Osteocyte (in vitro differentiated cells): ENCODE results near the gene ME3. TPM values are rescaled to one million over a fixed set of nuclear protein-coding genes. Genes with fewer than 3 reads are reported as not detected.
A peak's percentile ranks its signal among the peaks of the same experiment; 100 is the strongest.

ENCODE experiments used
- DNase-seq: peaks from one replicate; pipeline ENCODE4 v3.0.0; 2021; ENCODE audit warnings: mixed read lengths; ENCODE audit not compliant: unreplicated experiment; ENCODE audit errors: extremely low spot score
- H3K27ac Mint-ChIP-seq: one replicate; pipeline ENCODE4 v1.8.0; 2021; ENCODE audit warnings: mild to moderate bottlenecking, mixed read lengths; ENCODE audit not compliant: unreplicated experiment
- H3K27me3 Mint-ChIP-seq: one replicate; pipeline ENCODE4 v1.8.0; 2021; ENCODE audit warnings: mixed read lengths; ENCODE audit not compliant: unreplicated experiment
- H3K36me3 Mint-ChIP-seq: one replicate; pipeline ENCODE4 v1.8.0; 2021; ENCODE audit warnings: mixed read lengths; ENCODE audit not compliant: unreplicated experiment
- H3K4me1 Mint-ChIP-seq: one replicate; pipeline ENCODE4 v1.8.0; 2021; ENCODE audit warnings: mixed read lengths; ENCODE audit not compliant: unreplicated experiment
- H3K4me3 Mint-ChIP-seq: one replicate; pipeline ENCODE4 v1.8.0; 2021; ENCODE audit warnings: mild to moderate bottlenecking, moderate library complexity, mixed read lengths; ENCODE audit not compliant: unreplicated experiment
- H3K9me3 Mint-ChIP-seq: one replicate; pipeline ENCODE4 v1.8.0; 2021; ENCODE audit warnings: mixed read lengths; ENCODE audit not compliant: unreplicated experiment
- CTCF ChIP-seq: fragments of 200-600 bp; sonication (generic); IDR thresholded peaks from 2 replicates; pipeline ENCODE4 v1.5.0; 2021; ENCODE audit warnings: antibody characterized with exemption, mild to moderate bottlenecking, moderate library complexity
- long read RNA-seq: library from polyadenylated mRNA; unstranded; transcript quantifications from one replicate; pipeline ENCODE4 v2.0.0, GENCODE V29; 2021
- total RNA-seq: library from RNA; stranded (reverse); gene quantifications from 2 replicates; pipeline ENCODE4 v1.2.1, GENCODE V29; 2021

Gene ME3
- 17.5 and 19.5 TPM in 2 replicates for total RNA-seq
- long read RNA-seq, transcript ME3-202 (14 exons, 2,240 nt): major isoform, 9 of 19 reads
- long read RNA-seq, partial matches to known transcripts: 2 of 19 reads
- long read RNA-seq, other reads (novel, unspliced or antisense): 6 of 19 reads

GRCh38 chr11:86672007-86672621 lies at the start of gene ME3:
Gene ME3 (minus strand): TSS chr11:86672616.
- peaks cover 56% of the 10 kb centered on the region for H3K4me1 Mint-ChIP-seq

GRCh38 chr11:86722006-86722405 lies 49.6 kb upstream of the ME3 start:
- peaks cover 46% of the 10 kb centered on the region for H3K4me1 Mint-ChIP-seq
- H3K4me3 Mint-ChIP-seq: no peak overlapping the region
- H3K27me3 Mint-ChIP-seq: no peaks in the 10 kb centered on the region
- peaks cover 21% of the 10 kb centered on the region for H3K9me3 Mint-ChIP-seq
- peaks cover 10% of the 10 kb centered on the region for H3K36me3 Mint-ChIP-seq
- no peak for DNase-seq
- TF ChIP-seq CTCF: no peak
- H3K27ac Mint-ChIP-seq: peak overlapping the region; percentile 81

More at GRCh38 chr11:86672007-86672621, at the start of gene ME3:
- Mint-ChIP-seq H3K27me3 (no peaks in the 10 kb centered on the region), H3K27ac (peak within 1 kb of the TSS; percentile 87), H3K9me3 (no peaks in the 10 kb centered on the region), H3K4me3 (peak within 1 kb of the TSS; percentile 75), H3K36me3 (peaks cover 16% of the 10 kb centered on the region)
- peak; percentile 85 for DNase-seq
- TF ChIP-seq CTCF: no peak

DNA sequence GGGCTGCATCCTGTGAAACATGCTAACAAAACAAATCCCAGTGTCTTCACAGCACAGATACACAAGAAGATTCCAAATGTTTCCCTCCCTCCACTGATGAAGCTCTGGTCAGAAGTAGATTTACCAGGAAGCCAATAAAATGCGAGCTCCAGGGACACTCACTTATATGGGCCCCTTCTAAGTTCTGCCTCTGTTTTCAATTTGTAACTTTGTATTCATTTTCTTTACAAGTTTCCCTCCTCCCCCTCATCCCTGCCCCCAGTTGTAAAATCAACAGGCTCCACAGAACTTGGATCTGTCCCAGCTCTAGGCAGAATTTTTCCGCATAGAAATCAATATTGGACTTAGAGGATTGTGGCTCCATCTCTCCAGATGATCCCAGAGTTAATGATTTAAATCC lies 48.1 kb upstream of the ME3 start:
- peaks cover 46% of the 10 kb centered on the region for H3K4me1 Mint-ChIP-seq
- H3K4me3 Mint-ChIP-seq: no peak overlapping the region
- no peak for TF ChIP-seq CTCF
- H3K36me3 Mint-ChIP-seq: peaks cover 10% of the 10 kb centered on the region
- no peaks in the 10 kb centered on the region for H3K27me3 Mint-ChIP-seq
- peak overlapping the region; percentile 81 for H3K27ac Mint-ChIP-seq
- DNase-seq: no peak
- H3K9me3 Mint-ChIP-seq: peaks cover 17% of the 10 kb centered on the region

DNA sequence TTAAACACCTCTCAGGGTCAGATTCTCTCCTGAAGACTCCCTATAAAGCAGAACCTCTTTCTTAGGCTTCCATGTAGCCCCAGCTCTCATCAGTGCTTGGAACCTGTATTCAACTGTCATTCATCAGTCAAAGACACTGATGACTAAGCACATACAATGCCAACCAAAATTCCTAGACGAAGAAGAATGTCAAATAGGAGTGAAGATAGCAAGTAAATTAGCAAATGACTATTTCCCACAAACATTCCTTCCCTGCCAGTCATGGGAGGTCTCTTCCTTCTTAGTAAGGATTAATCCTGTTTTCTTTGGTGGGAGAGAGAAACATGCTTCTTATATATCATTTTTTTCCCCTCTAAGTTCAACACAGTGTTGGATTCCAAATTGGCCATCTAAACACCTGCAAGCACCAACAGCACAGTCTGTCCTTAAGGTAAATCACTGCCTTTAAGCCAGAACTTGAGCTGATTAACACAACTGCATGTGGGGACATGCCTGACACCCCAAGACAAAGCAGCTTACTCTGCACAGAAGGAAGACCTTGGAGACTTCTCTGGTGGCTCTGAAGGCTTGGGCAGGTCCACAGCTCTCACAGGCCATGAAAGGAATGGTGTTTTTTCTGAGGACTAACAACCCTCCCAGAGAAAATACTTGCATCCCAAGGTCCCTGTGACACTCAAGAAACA lies 47.5 kb upstream of the ME3 start:
- H3K27ac Mint-ChIP-seq: peak overlapping the region; percentile 81
- no peak overlapping the region for H3K4me3 Mint-ChIP-seq
- H3K4me1 Mint-ChIP-seq: peaks cover 46% of the 10 kb centered on the region
- no peak for TF ChIP-seq CTCF
- no peak for DNase-seq
- H3K9me3 Mint-ChIP-seq: peaks cover 17% of the 10 kb centered on the region
- H3K36me3 Mint-ChIP-seq: peaks cover 10% of the 10 kb centered on the region
- H3K27me3 Mint-ChIP-seq: no peaks in the 10 kb centered on the region

- Mint-ChIP-seq H3K9me3 (peaks cover 12% of the 10 kb centered on the region), H3K36me3 (peaks cover 10% of the 10 kb centered on the region), H3K4me3 (no peak overlapping the region), H3K27ac (peak overlapping the region; percentile 81), H3K27me3 (no peaks in the 10 kb centered on the region), H3K4me1 (peaks cover 46% of the 10 kb centered on the region)
- DNase-seq: no peak
- TF ChIP-seq CTCF: no peak
Measured at GRCh38 chr11:86718999-86719398, 46.6 kb upstream of the ME3 start.
